Transverse colon (tissue), 4 donors: ENCODE data around the gene USP24. TPM values are rescaled to one million over a fixed set of nuclear protein-coding genes. Genes with fewer than 3 reads are reported as not detected.
A peak's percentile ranks its signal among the peaks of the same experiment; 100 is the strongest.

Experiments used
- DNase-seq: peaks from one replicate; pipeline ENCODE4 v3.0.0-alpha.2; 2019
- H3K27ac ChIP-seq, 4 donors: fragments of 200-600 bp; sonication (generic); 2 replicates each; pipeline ENCODE4 v1.5.1; 2016 to 2018; ENCODE audit warnings: inconsistent platforms in 4 of 4
- H3K27me3 ChIP-seq: fragments of 200-600 bp; sonication (generic); 2 replicates; pipeline ENCODE4 v1.5.1; 2017; ENCODE audit warnings: inconsistent platforms
- H3K36me3 ChIP-seq, 4 donors: fragments of 200-600 bp; sonication (generic); 2 replicates each; pipeline ENCODE4 v1.5.1; 2017 to 2019; ENCODE audit warnings: inconsistent platforms in 4 of 4
- H3K4me1 ChIP-seq, 4 donors: fragments of 200-600 bp; sonication (generic); 2 replicates each; pipeline ENCODE4 v1.5.1; 2017 to 2020; ENCODE audit warnings: inconsistent platforms in 4 of 4
- H3K4me3 ChIP-seq, 4 donors: fragments of 200-600 bp; sonication (generic); 1 replicate in 1 of 4; 2 replicates in 3 of 4; pipeline versions ENCODE4 v1.5.1 to v1.6.1; 2017 to 2019; ENCODE audit warnings: inconsistent platforms in 4 of 4
- H3K9me3 ChIP-seq, 2 donors: fragments of 200-600 bp; sonication (generic); 2 replicates each; pipeline ENCODE4 v1.5.1; 2017 to 2019; ENCODE audit warnings: inconsistent platforms in 2 of 2
- EP300 ChIP-seq: sonication (generic); formaldehyde crosslinking; IDR thresholded peaks from one replicate; pipeline ENCODE4 v1.6.1; 2017; ENCODE audit warnings: antibody characterized with exemption, low read depth
- POLR2A ChIP-seq: fragments of 450-650 bp; IDR thresholded peaks from one replicate; pipeline ENCODE4 v1.6.1; 2016; ENCODE audit warnings: antibody characterized with exemption, mild to moderate bottlenecking, moderate library complexity
- POLR2AphosphoS5 ChIP-seq, 3 donors: sonication (generic); formaldehyde crosslinking; IDR thresholded peaks; one replicate each; pipeline ENCODE4 v1.6.1; 2016; ENCODE audit warnings: antibody characterized with exemption in 3 of 3
- WGBS, 2 donors: methylation state at CpG; one replicate each; pipeline ENCODE4 v1.1.5; 2018; ENCODE audit warnings: low coverage in 1 of 2; 5-methylcytosine and 5-hydroxymethylcytosine counted together
- in situ Hi-C, 4 donors: fragments of 200-750 bp; cut with MboI; loops; one replicate each; pipeline versions ENCODE4 v1.15.0 to v1.15.1; 2017; ENCODE audit warnings: low sequenced_read_pairs in 3 of 4, low pct_ligation_motif_present in 1 of 4, low pct_unique_long_range_greater_than_20kb in 1 of 4
- intact Hi-C: fragments of 100-400 bp; cut with DNase I; formaldehyde crosslinking; loops from one replicate; pipeline ENCODE4 v1.15.1; 2023; ENCODE audit warnings: low total_unique reads
- total RNA-seq, 4 donors: library from RNA; depleted of rRNA; stranded (reverse); fragments of >200 nt; gene quantifications; one replicate each; pipeline ENCODE4 v1.1.0, GENCODE V29; 2016
- TF ChIP-seq, protein P1 (sequence below), 5 experiments: fragments of 200-600 bp in 3 of 5; fragments of 450-650 bp in 2 of 5; sonication (generic) in 3 of 5; IDR thresholded peaks; 1 replicate in 2 of 5; 2 replicates in 3 of 5; pipeline ENCODE4 v1.5.1; 2016 to 2017; ENCODE audit warnings: antibody characterized with exemption in 5 of 5, inconsistent platforms in 3 of 5, mild to moderate bottlenecking in 2 of 5, moderate library complexity in 1 of 5

The USP24 gene
- total RNA-seq, 4 donors from 2014 or later = 30.7 to 79.4 (median 48.9) TPM

- TF ChIP-seq, protein P1, sequence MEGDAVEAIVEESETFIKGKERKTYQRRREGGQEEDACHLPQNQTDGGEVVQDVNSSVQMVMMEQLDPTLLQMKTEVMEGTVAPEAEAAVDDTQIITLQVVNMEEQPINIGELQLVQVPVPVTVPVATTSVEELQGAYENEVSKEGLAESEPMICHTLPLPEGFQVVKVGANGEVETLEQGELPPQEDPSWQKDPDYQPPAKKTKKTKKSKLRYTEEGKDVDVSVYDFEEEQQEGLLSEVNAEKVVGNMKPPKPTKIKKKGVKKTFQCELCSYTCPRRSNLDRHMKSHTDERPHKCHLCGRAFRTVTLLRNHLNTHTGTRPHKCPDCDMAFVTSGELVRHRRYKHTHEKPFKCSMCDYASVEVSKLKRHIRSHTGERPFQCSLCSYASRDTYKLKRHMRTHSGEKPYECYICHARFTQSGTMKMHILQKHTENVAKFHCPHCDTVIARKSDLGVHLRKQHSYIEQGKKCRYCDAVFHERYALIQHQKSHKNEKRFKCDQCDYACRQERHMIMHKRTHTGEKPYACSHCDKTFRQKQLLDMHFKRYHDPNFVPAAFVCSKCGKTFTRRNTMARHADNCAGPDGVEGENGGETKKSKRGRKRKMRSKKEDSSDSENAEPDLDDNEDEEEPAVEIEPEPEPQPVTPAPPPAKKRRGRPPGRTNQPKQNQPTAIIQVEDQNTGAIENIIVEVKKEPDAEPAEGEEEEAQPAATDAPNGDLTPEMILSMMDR (IDR thresholded peaks at IDR 0.05) = no peak
- TF ChIP-seq POLR2A (no peak), EP300 (no peak), POLR2AphosphoS5 (IDR thresholded peaks at IDR 0.05) (no peak)
These were observed 59.1 kb downstream of the USP24 start for GRCh38 chr1:55156093-55156492.

DNA sequence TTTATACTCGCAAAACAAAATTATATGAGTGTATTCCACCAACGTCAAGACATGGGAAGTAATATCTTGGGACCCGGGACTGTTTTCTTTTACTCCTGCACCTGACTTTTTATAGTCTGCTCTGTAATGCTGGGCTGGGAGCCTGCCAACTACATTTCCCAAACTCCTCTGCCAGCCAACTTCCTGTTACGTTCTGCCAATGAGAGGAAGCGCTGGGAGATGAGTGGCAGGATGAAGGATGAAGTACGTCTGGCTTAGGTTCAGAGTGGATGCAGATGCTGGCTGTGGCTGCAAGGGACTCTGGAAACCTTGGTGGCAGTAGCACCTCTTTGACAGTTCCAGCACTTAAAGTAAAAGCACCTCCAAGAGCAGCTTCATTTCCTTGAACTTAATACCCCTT is 59.6 kb downstream of the USP24 start:
- Histone ChIP-seq H3K36me3 (peaks cover 0 to 49% (median 24%) of the 10 kb centered on the region in 4 donors), H3K27me3 (no peaks in the 10 kb centered on the region), H3K9me3 (no peaks in the 10 kb centered on the region), H3K27ac (no peak overlapping the region), H3K4me3 (no peak overlapping the region), H3K4me1 (peaks cover 0 to 15% (median 0%) of the 10 kb centered on the region in 4 donors)
- TF ChIP-seq, protein P1 (IDR thresholded peaks at IDR 0.05) = no peak
- TF ChIP-seq POLR2AphosphoS5 (IDR thresholded peaks at IDR 0.05) (no peak), POLR2A (no peak), EP300 (no peak)
- intact Hi-C loops = no loop called here
- peak; percentile 38 for DNase-seq
- 53 to 57% methylated on average over 5 to 6 of the region's 6 CpGs for WGBS, 2 donors
- in situ Hi-C loops = no loop called here

More at GRCh38 chr1:55156093-55156492, 59.1 kb downstream of the USP24 start:
- Histone ChIP-seq H3K4me3 (no peak overlapping the region), H3K9me3 (no peaks in the 10 kb centered on the region), H3K27ac (no peak overlapping the region), H3K36me3 (peaks cover 0 to 55% (median 24%) of the 10 kb centered on the region in 4 donors), H3K4me1 (peaks cover 0 to 9% (median 0%) of the 10 kb centered on the region in 4 donors), H3K27me3 (no peaks in the 10 kb centered on the region)
- DNase-seq = no peak
- in situ Hi-C loops (no loop called here), intact Hi-C loops (no loop called here)

- no peak overlapping the region for H3K27ac ChIP-seq
- DNase-seq = no peak
- peaks cover 0 to 40% (median 19%) of the 10 kb centered on the region in 4 donors for H3K36me3 ChIP-seq
- 92 to 93% methylated on average over 5 of the region's 5 CpGs for WGBS, 2 donors
- in situ Hi-C loops = no loop called here
- no peak overlapping the region for H3K4me3 ChIP-seq
- H3K27me3 ChIP-seq = no peaks in the 10 kb centered on the region
- intact Hi-C loops = no loop called here
- TF ChIP-seq, protein P1 (IDR thresholded peaks at IDR 0.05) = no peak
- no peak for TF ChIP-seq POLR2AphosphoS5 (IDR thresholded peaks at IDR 0.05)
- TF ChIP-seq POLR2A = no peak
- TF ChIP-seq EP300 = no peak
- peaks cover 0 to 17% (median 0%) of the 10 kb centered on the region in 4 donors for H3K4me1 ChIP-seq
- no peaks in the 10 kb centered on the region for H3K9me3 ChIP-seq
These were observed 60.5 kb downstream of the USP24 start for GRCh38 chr1:55154616-55155015.

DNA sequence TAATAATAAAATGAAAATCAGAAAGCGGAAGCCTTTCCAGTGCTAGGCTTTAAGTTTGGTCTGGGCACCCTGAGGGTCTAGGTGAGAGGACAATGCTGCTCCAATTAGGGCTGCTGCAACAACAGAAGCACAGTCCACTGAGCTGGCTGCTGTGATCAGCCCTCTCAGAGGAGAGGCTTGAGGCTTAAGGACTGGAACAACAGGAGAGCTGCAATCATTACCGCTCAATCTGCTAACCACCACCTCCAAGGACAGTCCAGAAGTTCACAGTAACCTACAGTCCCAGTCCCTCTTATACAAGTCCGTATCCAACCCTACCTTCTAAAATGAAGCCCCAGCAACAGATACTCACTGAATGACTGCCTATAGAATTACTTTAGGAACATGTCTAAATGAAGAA is 62.1 kb downstream of the USP24 start:
- no peak overlapping the region for H3K4me3 ChIP-seq
- intact Hi-C loops = no loop called here
- WGBS, 2 donors = 98 to 100% methylated on average over 2 to 3 of the region's 3 CpGs
- H3K4me1 ChIP-seq = peaks cover 0 to 17% (median 0%) of the 10 kb centered on the region in 4 donors
- in situ Hi-C loops = no loop called here
- H3K36me3 ChIP-seq = peaks cover 0 to 29% (median 11%) of the 10 kb centered on the region in 4 donors
- no peaks in the 10 kb centered on the region for H3K9me3 ChIP-seq
- H3K27me3 ChIP-seq = no peaks in the 10 kb centered on the region
- TF ChIP-seq EP300 = no peak
- TF ChIP-seq POLR2AphosphoS5 (IDR thresholded peaks at IDR 0.05) = no peak
- no peak for TF ChIP-seq POLR2A
- TF ChIP-seq, protein P1 (IDR thresholded peaks at IDR 0.05) = no peak
- no peak overlapping the region for H3K27ac ChIP-seq
- DNase-seq = no peak
